Fibroblast of peridontal ligament (primary cell): Measurements from ENCODE around the gene NRARP.

Source experiments
- DNase-seq: peaks from one replicate; pipeline ENCODE4 v3.0.0-alpha.2; 2010; ENCODE audit errors: extremely low read depth

NRARP gene

GRCh38 chr9:137276473-137277328 is 25.4 kb downstream of the NRARP start:
- peak; percentile 29 for DNase-seq

- no peak for DNase-seq
Measured at GRCh38 chr9:137275588-137276472, 26.2 kb downstream of the NRARP start.

- no peak for DNase-seq
Measured at GRCh38 chr9:137275203-137275587, 26.9 kb downstream of the NRARP start.

GRCh38 chr9:137273611-137274320 is 28.3 kb downstream of the NRARP start:
- DNase-seq: no peak

GRCh38 chr9:137273095-137273490 is 29.0 kb downstream of the NRARP start:
- DNase-seq: no peak

GRCh38 chr9:137272241-137273094 is 29.6 kb downstream of the NRARP start:
- no peak for DNase-seq

GRCh38 chr9:137271696-137272076 is 30.4 kb downstream of the NRARP start:
- no peak for DNase-seq

- DNase-seq: no peak
Measured at GRCh38 chr9:137270929-137271695, 31.0 kb downstream of the NRARP start.

GRCh38 chr9:137269231-137269772 is 32.8 kb downstream of the NRARP start:
- DNase-seq: peak; percentile 41

- no peak for DNase-seq
Measured at GRCh38 chr9:137268538-137269201, 33.4 kb downstream of the NRARP start.

- no peak for DNase-seq
Measured at GRCh38 chr9:137267933-137268355, 34.1 kb downstream of the NRARP start.

- no peak for DNase-seq
Measured at GRCh38 chr9:137266585-137267453, 35.3 kb downstream of the NRARP start.

- no peak for DNase-seq
Measured at GRCh38 chr9:137266162-137266527, 35.9 kb downstream of the NRARP start.

GRCh38 chr9:137265496-137266161 is 36.4 kb downstream of the NRARP start:
- no peak for DNase-seq

- DNase-seq: no peak
Measured at GRCh38 chr9:137264067-137264466, 38.0 kb downstream of the NRARP start.

- DNase-seq: no peak
Measured at GRCh38 chr9:137263506-137263905, 38.6 kb downstream of the NRARP start.

GRCh38 chr9:137262909-137263285 is 39.2 kb downstream of the NRARP start:
- DNase-seq: no peak
